Stimulated activated effector memory CD8-positive, alpha-beta T cell treated with anti-CD3 and anti-CD28 coated beads, Interleukin-12 subunit alpha, Interleukin-12 subunit beta, amount 100 ng/mL, for 72 hours (primary cell): ENCODE results near the gene GPI.
"Not testable (repeated sequence)": the region's sequence is repeated elsewhere in the genome, so short reads cannot be mapped to it uniquely, and the experiment has no call there.

Experiments used
- ATAC-seq: fragments of 150-1000 bp; cut with Tn5 transposase; 2 replicates; pipeline ENCODE4 v1.10.0; 2021
- DNase-seq, 2 donors: peaks; one replicate each; pipeline ENCODE4 v3.0.0; 2021 to 2022; ENCODE audit warnings: low spot score in 2 of 2
- H3K27ac Mint-ChIP-seq: one replicate; pipeline ENCODE4 v1.8.0; 2022; ENCODE audit warnings: mild to moderate bottlenecking, mixed read lengths
- H3K36me3 Mint-ChIP-seq: one replicate; pipeline ENCODE4 v1.8.0; 2022; ENCODE audit warnings: mild to moderate bottlenecking, mixed read lengths
- H3K4me1 Mint-ChIP-seq: one replicate; pipeline ENCODE4 v1.8.0; 2022; ENCODE audit warnings: mixed read lengths
- H3K4me3 Mint-ChIP-seq: one replicate; pipeline ENCODE4 v1.8.0; 2022; ENCODE audit warnings: mild to moderate bottlenecking, mixed read lengths
- H3K9me3 Mint-ChIP-seq: one replicate; pipeline ENCODE4 v1.8.0; 2022; ENCODE audit warnings: mixed read lengths

The GPI gene

GRCh38 chr19:34399886-34400285 lies 34.9 kb downstream of the GPI start:
- peaks cover 4% of the 10 kb centered on the region for H3K4me1 Mint-ChIP-seq
- peak overlapping the region; percentile 52 for H3K27ac Mint-ChIP-seq
- DNase-seq = no peak
- no peak overlapping the region for H3K4me3 Mint-ChIP-seq
- ATAC-seq = no peak
- no peaks in the 10 kb centered on the region for H3K9me3 Mint-ChIP-seq
- H3K36me3 Mint-ChIP-seq = no peaks in the 10 kb centered on the region

- not testable (repeated sequence) for DNase-seq, H3K36me3 Mint-ChIP-seq, H3K9me3 Mint-ChIP-seq, H3K4me1 Mint-ChIP-seq, H3K27ac Mint-ChIP-seq, ATAC-seq, H3K4me3 Mint-ChIP-seq
Observed at GRCh38 chr19:34400844-34401243, 35.8 kb downstream of the GPI start.

- DNase-seq (no peak), ATAC-seq (no peak)
- H3K27ac Mint-ChIP-seq = no peak overlapping the region
- H3K9me3 Mint-ChIP-seq = no peaks in the 10 kb centered on the region
- H3K4me1 Mint-ChIP-seq = peaks cover 4% of the 10 kb centered on the region
- H3K4me3 Mint-ChIP-seq = no peak overlapping the region
- peaks cover 17% of the 10 kb centered on the region for H3K36me3 Mint-ChIP-seq
Observed at GRCh38 chr19:34402074-34402600, 37.1 kb downstream of the GPI start.

- no peak for ATAC-seq
- peak overlapping the region; percentile 86 for H3K4me3 Mint-ChIP-seq
- DNase-seq = no peak
- peaks cover 7% of the 10 kb centered on the region for H3K4me1 Mint-ChIP-seq
- no peaks in the 10 kb centered on the region for H3K9me3 Mint-ChIP-seq
- H3K27ac Mint-ChIP-seq = peak overlapping the region; percentile 86
- H3K36me3 Mint-ChIP-seq = peaks cover 21% of the 10 kb centered on the region
Observed at GRCh38 chr19:34403784-34404108, 38.8 kb downstream of the GPI start.

GRCh38 chr19:34404109-34404909 lies 39.3 kb downstream of the GPI start, which contains the start of gene PDCD2L:
Gene PDCD2L (plus strand): TSS chr19:34404399. CDS start chr19:34404431, 32 bp downstream.
- Mint-ChIP-seq H3K4me3 (peak within 1 kb of the TSS; percentile 86), H3K4me1 (peaks cover 13% of the 10 kb centered on the region), H3K9me3 (no peaks in the 10 kb centered on the region), H3K27ac (peak within 1 kb of the TSS; percentile 86), H3K36me3 (peaks cover 26% of the 10 kb centered on the region)
- ATAC-seq (peak; percentile 92), DNase-seq (peak; percentile 84 to 95)

- DNase-seq (no peak), ATAC-seq (no peak)
- Mint-ChIP-seq H3K36me3 (peaks cover 44% of the 10 kb centered on the region), H3K4me3 (no peak overlapping the region), H3K4me1 (peaks cover 15% of the 10 kb centered on the region), H3K9me3 (no peaks in the 10 kb centered on the region), H3K27ac (no peak overlapping the region)
Observed at GRCh38 chr19:34405892-34406660, 41.1 kb downstream of the GPI start.

GRCh38 chr19:34408411-34408810 lies 43.4 kb downstream of the GPI start:
- no peaks in the 10 kb centered on the region for H3K9me3 Mint-ChIP-seq
- no peak overlapping the region for H3K4me3 Mint-ChIP-seq
- no peak for ATAC-seq
- DNase-seq = no peak
- H3K36me3 Mint-ChIP-seq = peaks cover 67% of the 10 kb centered on the region
- peak overlapping the region; percentile 83 for H3K27ac Mint-ChIP-seq
- peaks cover 15% of the 10 kb centered on the region for H3K4me1 Mint-ChIP-seq

GRCh38 chr19:34409189-34410164 lies 44.5 kb downstream of the GPI start:
- H3K4me1 Mint-ChIP-seq = peaks cover 11% of the 10 kb centered on the region
- no peak for ATAC-seq
- no peaks in the 10 kb centered on the region for H3K9me3 Mint-ChIP-seq
- peaks cover 78% of the 10 kb centered on the region for H3K36me3 Mint-ChIP-seq
- no peak overlapping the region for H3K4me3 Mint-ChIP-seq
- H3K27ac Mint-ChIP-seq = peak overlapping the region; percentile 83
- no peak for DNase-seq

GRCh38 chr19:34411216-34411615 lies 46.2 kb downstream of the GPI start:
- DNase-seq (no peak), ATAC-seq (no peak)
- no peak overlapping the region for H3K27ac Mint-ChIP-seq
- H3K9me3 Mint-ChIP-seq = no peaks in the 10 kb centered on the region
- H3K4me3 Mint-ChIP-seq = no peak overlapping the region
- peaks cover 11% of the 10 kb centered on the region for H3K4me1 Mint-ChIP-seq
- peaks cover 87% of the 10 kb centered on the region for H3K36me3 Mint-ChIP-seq

- H3K4me1 Mint-ChIP-seq = no peaks in the 10 kb centered on the region
- peak overlapping the region; percentile 17 for H3K27ac Mint-ChIP-seq
- peaks cover 100% of the 10 kb centered on the region for H3K36me3 Mint-ChIP-seq
- H3K9me3 Mint-ChIP-seq = no peaks in the 10 kb centered on the region
- no peak overlapping the region for H3K4me3 Mint-ChIP-seq
- no peak for ATAC-seq
- no peak for DNase-seq
Observed at GRCh38 chr19:34416021-34416545, 51.1 kb downstream of the GPI start.

GRCh38 chr19:34418300-34418699 lies 53.3 kb downstream of the GPI start:
- DNase-seq (no peak), ATAC-seq (no peak)
- peaks cover 100% of the 10 kb centered on the region for H3K36me3 Mint-ChIP-seq
- H3K9me3 Mint-ChIP-seq = no peaks in the 10 kb centered on the region
- no peak overlapping the region for H3K4me3 Mint-ChIP-seq
- H3K4me1 Mint-ChIP-seq = no peaks in the 10 kb centered on the region
- peak overlapping the region; percentile 32 for H3K27ac Mint-ChIP-seq

GRCh38 chr19:34426096-34426661 lies 61.2 kb downstream of the GPI start:
- peaks cover 81% of the 10 kb centered on the region for H3K36me3 Mint-ChIP-seq

GRCh38 chr19:34428549-34429285 lies 63.7 kb downstream of the GPI start:
- DNase-seq (no peak), ATAC-seq (peak; percentile 75)
- H3K4me3 Mint-ChIP-seq = peak overlapping the region; percentile 90
- H3K4me1 Mint-ChIP-seq = peaks cover 29% of the 10 kb centered on the region
- peaks cover 81% of the 10 kb centered on the region for H3K36me3 Mint-ChIP-seq
- H3K9me3 Mint-ChIP-seq = no peaks in the 10 kb centered on the region
- H3K27ac Mint-ChIP-seq = peak overlapping the region; percentile 93

More at GRCh38 chr19:34426096-34426661, 61.2 kb downstream of the GPI start:
- Mint-ChIP-seq H3K4me3 (no peak overlapping the region), H3K9me3 (no peaks in the 10 kb centered on the region), H3K4me1 (peaks cover 15% of the 10 kb centered on the region), H3K27ac (peak overlapping the region; percentile 73)
- ATAC-seq = no peak
- DNase-seq = no peak

- Mint-ChIP-seq H3K36me3 (peaks cover 82% of the 10 kb centered on the region), H3K4me1 (peaks cover 29% of the 10 kb centered on the region), H3K27ac (no peak overlapping the region), H3K9me3 (no peaks in the 10 kb centered on the region), H3K4me3 (peak overlapping the region; percentile 90)
- DNase-seq (no peak), ATAC-seq (no peak)
Observed at GRCh38 chr19:34429553-34429952, 64.6 kb downstream of the GPI start.
